HepG2 (cell line): ENCODE measurements around the gene EMCN.

Experiments used
- CREM ChIP-seq, 2 experiments: sonication (generic) in 1 of 2; formaldehyde crosslinking in 1 of 2; IDR thresholded peaks; 2 replicates each; pipeline versions ENCODE4 v1.4.0 to v1.6.1; 2016 to 2020; ENCODE audit warnings: antibody characterized with exemption in 1 of 2, mild to moderate bottlenecking in 1 of 2, missing genetic modification reagents in 1 of 2
- CTCF ChIP-seq: sonication (generic); formaldehyde crosslinking; IDR thresholded peaks from 2 replicates; pipeline ENCODE4 v1.5.0; 2020; ENCODE audit warnings: mild to moderate bottlenecking, missing genetic modification reagents, moderate library complexity
- EZH2 ChIP-seq: conservative IDR thresholded peaks from 2 replicates; pipeline ENCODE4 v1.6.1; 2012; ENCODE audit warnings: mild to moderate bottlenecking, low read depth, low read length, moderate library complexity
- FOXK1 ChIP-seq: sonication (generic); formaldehyde crosslinking; IDR thresholded peaks from 2 replicates; pipeline ENCODE4 v1.4.0; 2020; ENCODE audit warnings: low read depth, missing genetic modification reagents, borderline replicate concordance
- HES4 ChIP-seq: sonication (generic); formaldehyde crosslinking; IDR thresholded peaks from 2 replicates; pipeline ENCODE4 v1.9.0; 2021; ENCODE audit warnings: mild to moderate bottlenecking, missing genetic modification reagents, borderline replicate concordance
- HIVEP1 ChIP-seq: sonication (generic); formaldehyde crosslinking; IDR thresholded peaks from 2 replicates; pipeline ENCODE4 v1.4.0; 2020; ENCODE audit warnings: mild to moderate bottlenecking, missing genetic modification reagents
- HNRNPH1 ChIP-seq: fragments of 200-400 bp; formaldehyde crosslinking; optimal IDR thresholded peaks from 2 replicates; pipeline ENCODE3; 2017; ENCODE audit warnings: mild to moderate bottlenecking, low read depth, low read length
- JUND ChIP-seq: sonication (generic); formaldehyde crosslinking; IDR thresholded peaks from 2 replicates; pipeline ENCODE4 v1.8.0; 2022; ENCODE audit warnings: mild to moderate bottlenecking, missing genetic modification reagents
- NR1H2 ChIP-seq: sonication (generic); formaldehyde crosslinking; IDR thresholded peaks from 2 replicates; pipeline ENCODE4 v1.8.1; 2022; ENCODE audit warnings: low read depth, missing genetic modification reagents, borderline replicate concordance
- NR3C1 ChIP-seq: sonication (generic); formaldehyde crosslinking; IDR thresholded peaks from 2 replicates; pipeline ENCODE4 v1.4.0; 2020; ENCODE audit warnings: missing genetic modification reagents
- ZNF740 ChIP-seq: sonication (generic); formaldehyde crosslinking; IDR thresholded peaks from 2 replicates; pipeline ENCODE4 v1.4.0; 2020; ENCODE audit warnings: missing genetic modification reagents

GRCh38 chr4:100540131-100540530, 22.3 kb upstream of the EMCN start:
- no peak for TF ChIP-seq CREM (IDR thresholded peaks at IDR 0.05)
- no peak for TF ChIP-seq CREM (CRISPR knock-in tag; IDR thresholded peaks at IDR 0.05)
- no peak for TF ChIP-seq CTCF (CRISPR knock-in tag)
- no peak for TF ChIP-seq JUND (CRISPR knock-in tag)
- TF ChIP-seq HES4 (CRISPR knock-in tag) = no peak
- no peak for TF ChIP-seq HIVEP1 (CRISPR knock-in tag)
- no peak for TF ChIP-seq EZH2
- no peak for TF ChIP-seq NR1H2 (CRISPR knock-in tag)
- TF ChIP-seq HNRNPH1 = no peak
- TF ChIP-seq FOXK1 = no peak
- TF ChIP-seq NR3C1 (CRISPR knock-in tag) = no peak
- TF ChIP-seq ZNF740 = no peak
